Measurements from ENCODE around the gene TCTN3. TPM values are rescaled to one million over a fixed set of nuclear protein-coding genes. Genes with fewer than 3 reads are reported as not detected.

Gene TCTN3
- total and polyA plus RNA-seq, 2 of the 13 experiments (the other 11 are each of a cell fraction or from before 2014, with no cell fraction given), result 53.3 to 60.0 TPM

- no peaks in the 10 kb centered on the region for H4K20me1 ChIP-seq (ENCODE audit: insufficient read depth, low read length)
- peaks cover 1 to 23% of the 10 kb centered on the region in 2 experiments; a peak in 3 of 5 replicates for H3K27me3 ChIP-seq (ENCODE audit: control insufficient read depth in 1 of 2, insufficient read depth in 2 of 2, low read length in 2 of 2)
- no peak overlapping the region for H3K4me3 ChIP-seq (replicated peaks in 1 of 3; ENCODE audit: insufficient read depth in 1 of 3, low read depth in 2 of 3, low read length in 3 of 3)
- TF ChIP-seq ZNF703 (CRISPR knock-in tag; IDR thresholded peaks at IDR 0.05; ENCODE audit: borderline replicate concordance), result no peak
- TF ChIP-seq ZNF296 (CRISPR knock-in tag; conservative IDR thresholded peaks at IDR 0.05), result no peak
- no peak for TF ChIP-seq ZBTB43 (CRISPR knock-in tag; conservative IDR thresholded peaks at IDR 0.05)
- TF ChIP-seq ZNF891 (CRISPR knock-in tag; IDR thresholded peaks at IDR 0.05), result no peak
- no peak for TF ChIP-seq ZNF350 (CRISPR knock-in tag; IDR thresholded peaks at IDR 0.05; ENCODE audit: borderline replicate concordance, low read depth)
- TF ChIP-seq PITX1 (CRISPR knock-in tag; IDR thresholded peaks at IDR 0.05), result no peak
- DNase-seq (ENCODE audit: low spot score), result no peak
- ChIA-PET POLR2A (no interaction called here), CTCF (ENCODE audit: low intra/inter-chr PET ratio, low total read pairs) (no interaction called here)
- no peak overlapping the region for H2AFZ ChIP-seq (ENCODE audit: low read length)
- H3K36me3 ChIP-seq (replicated peaks in 1 of 2; ENCODE audit: control insufficient read depth in 1 of 2, insufficient read depth in 2 of 2, low read length in 2 of 2), result no peaks in the 10 kb centered on the region
- H3K4me2 ChIP-seq (ENCODE audit: low read depth, low read length), result no peak overlapping the region
- whole genome bisulfite sequencing (ENCODE audit: low lambda C conversion rate), result 27% methylated on average over 2 of the region's 2 CpGs
- BruUV-seq (replicated peaks), result no TSS peak
- intact Hi-C loops (cut with micrococcal nuclease; ENCODE audit: unreplicated experiment), result no loop called here
- ATAC-seq, result no peak
- no peak overlapping the region for H3K27ac ChIP-seq (ENCODE audit: extremely low read length, insufficient read depth, low read length)
- no peaks in the 10 kb centered on the region for H3K79me2 ChIP-seq (ENCODE audit: insufficient read depth, low read length)
- no peaks in the 10 kb centered on the region for H3K4me1 ChIP-seq (ENCODE audit: insufficient read depth, low read length)
- in situ Hi-C loops (cut with HindIII; ENCODE audit: extremely low pct_ligation_motif_present, low pct_unique_long_range_greater_than_20kb), result no loop called here
- H3K9ac ChIP-seq (ENCODE audit: insufficient read depth, low read depth, low read length), result no peak overlapping the region
- FAIRE-seq, result no peak
- H3K9me3 ChIP-seq (ENCODE audit: low read length), result no peaks in the 10 kb centered on the region
These were observed 23.1 kb upstream of the TCTN3 start for GRCh38 chr10:95716866-95717265.

- H3K36me3 ChIP-seq (replicated peaks in 1 of 2; ENCODE audit: control insufficient read depth in 1 of 2, insufficient read depth in 2 of 2, low read length in 2 of 2), result no peaks in the 10 kb centered on the region
- no peak overlapping the region for H3K4me2 ChIP-seq (ENCODE audit: low read depth, low read length)
- intact Hi-C loops (cut with micrococcal nuclease; ENCODE audit: unreplicated experiment) (no loop called here), in situ Hi-C loops (cut with HindIII; ENCODE audit: extremely low pct_ligation_motif_present, low pct_unique_long_range_greater_than_20kb) (no loop called here)
- no peak overlapping the region for H2AFZ ChIP-seq (ENCODE audit: low read length)
- no peak overlapping the region for H3K9ac ChIP-seq (ENCODE audit: insufficient read depth, low read depth, low read length)
- ChIA-PET CTCF (ENCODE audit: low intra/inter-chr PET ratio, low total read pairs) (no interaction called here), POLR2A (no interaction called here)
- H3K9me3 ChIP-seq (ENCODE audit: low read length), result no peaks in the 10 kb centered on the region
- ATAC-seq, result no peak
- H3K27me3 ChIP-seq (ENCODE audit: control insufficient read depth in 1 of 2, insufficient read depth in 2 of 2, low read length in 2 of 2), result peaks cover 1 to 23% of the 10 kb centered on the region in 2 experiments; a peak in 3 of 5 replicates
- no peak overlapping the region for H3K27ac ChIP-seq (ENCODE audit: extremely low read length, insufficient read depth, low read length)
- H3K4me1 ChIP-seq (ENCODE audit: insufficient read depth, low read length), result no peaks in the 10 kb centered on the region
- no peaks in the 10 kb centered on the region for H3K79me2 ChIP-seq (ENCODE audit: insufficient read depth, low read length)
- WGBS (ENCODE audit: low lambda C conversion rate), result 76% methylated on average over 3 of the region's 3 CpGs
- no peak for FAIRE-seq
- no peaks in the 10 kb centered on the region for H4K20me1 ChIP-seq (ENCODE audit: insufficient read depth, low read length)
- TF ChIP-seq MTF2 (CRISPR knock-in tag; IDR thresholded peaks at IDR 0.05; ENCODE audit: borderline replicate concordance) (no peak), NFKBIZ (CRISPR knock-in tag; IDR thresholded peaks at IDR 0.05) (no peak), THAP8 (CRISPR knock-in tag; IDR thresholded peaks at IDR 0.05; ENCODE audit: borderline replicate concordance) (no peak), NR2F6 (IDR thresholded peaks at IDR 0.05) (no peak), NR2F6 (CRISPR knock-in tag; IDR thresholded peaks at IDR 0.05) (no peak), NR1H2 (CRISPR knock-in tag; IDR thresholded peaks at IDR 0.05; ENCODE audit: borderline replicate concordance, low read depth) (no peak), ZMAT5 (CRISPR knock-in tag; IDR thresholded peaks at IDR 0.05; ENCODE audit: borderline replicate concordance, low read depth) (no peak)
- no peak overlapping the region for H3K4me3 ChIP-seq (replicated peaks in 1 of 3; ENCODE audit: insufficient read depth in 1 of 3, low read depth in 2 of 3, low read length in 3 of 3)
- BruUV-seq (replicated peaks), result no TSS peak
- DNase-seq (ENCODE audit: low spot score), result no peak
These were observed 22.7 kb upstream of the TCTN3 start for GRCh38 chr10:95716466-95716865.

All from HepG2 (cell line).